Central memory CD8-positive, alpha-beta T cell (primary cell): ENCODE measurements around the gene ZNF768.
A peak's percentile ranks its signal among the peaks of the same experiment; 100 is the strongest.
"Not testable (repeated sequence)": the region's sequence is repeated elsewhere in the genome, so short reads cannot be mapped to it uniquely, and the experiment has no call there.

Source experiments
- ATAC-seq: fragments of 150-1000 bp; cut with Tn5 transposase; replicated peaks from 2 replicates; pipeline ENCODE4 v1.10.0; 2022; ENCODE audit warnings: mild to moderate bottlenecking, moderate FRiP score, moderate number of reproducible peaks; ENCODE audit not compliant: poor library complexity, severe bottlenecking; ENCODE audit errors: extremely low read depth
- DNase-seq, 2 donors: peaks; one replicate each; pipeline ENCODE4 v3.0.0; 2021; ENCODE audit warnings: low spot score in 2 of 2
- H3K27ac Mint-ChIP-seq: one replicate; pipeline ENCODE4 v1.8.0; 2022; ENCODE audit warnings: low read depth, mild to moderate bottlenecking, moderate library complexity, mixed read lengths
- H3K27me3 Mint-ChIP-seq: one replicate; pipeline ENCODE4 v1.8.0; 2022; ENCODE audit warnings: mixed read lengths
- H3K36me3 Mint-ChIP-seq: one replicate; pipeline ENCODE4 v1.8.0; 2022; ENCODE audit warnings: mild to moderate bottlenecking, moderate library complexity, mixed read lengths; ENCODE audit not compliant: insufficient read depth
- H3K4me1 Mint-ChIP-seq: one replicate; pipeline ENCODE4 v1.8.0; 2022; ENCODE audit warnings: mixed read lengths
- H3K4me3 Mint-ChIP-seq: one replicate; pipeline ENCODE4 v1.8.0; 2022; ENCODE audit warnings: mild to moderate bottlenecking, moderate library complexity, mixed read lengths
- H3K9me3 Mint-ChIP-seq: one replicate; pipeline ENCODE4 v1.8.0; 2022; ENCODE audit warnings: mixed read lengths

ZNF768 gene

DNA sequence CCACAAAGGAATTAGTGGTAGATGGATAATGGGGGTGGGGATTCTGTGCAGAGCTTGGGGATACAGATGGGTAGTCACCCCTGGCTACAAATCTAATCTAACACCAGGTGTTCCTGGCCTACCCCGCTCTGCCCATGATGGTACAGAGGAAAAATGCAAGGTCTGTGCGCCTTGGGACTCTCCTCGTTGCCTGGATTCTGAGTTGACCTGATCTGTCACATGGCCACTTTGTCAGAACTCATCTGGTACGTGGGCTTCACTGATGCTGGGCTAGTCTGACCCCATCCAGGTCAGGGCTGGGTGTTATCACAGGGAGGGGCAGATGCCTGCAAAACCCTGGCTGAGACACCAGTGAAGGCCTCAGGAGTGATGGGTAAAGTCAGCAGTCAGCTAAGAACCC is 26.6 kb upstream of the ZNF768 start:
- Mint-ChIP-seq H3K4me1 (peaks cover 30% of the 10 kb centered on the region), H3K27ac (peak overlapping the region; percentile 22), H3K36me3 (peaks cover 15% of the 10 kb centered on the region), H3K9me3 (no peaks in the 10 kb centered on the region), H3K4me3 (no peak overlapping the region), H3K27me3 (no peaks in the 10 kb centered on the region)
- DNase-seq (no peak), ATAC-seq (no peak)

DNA sequence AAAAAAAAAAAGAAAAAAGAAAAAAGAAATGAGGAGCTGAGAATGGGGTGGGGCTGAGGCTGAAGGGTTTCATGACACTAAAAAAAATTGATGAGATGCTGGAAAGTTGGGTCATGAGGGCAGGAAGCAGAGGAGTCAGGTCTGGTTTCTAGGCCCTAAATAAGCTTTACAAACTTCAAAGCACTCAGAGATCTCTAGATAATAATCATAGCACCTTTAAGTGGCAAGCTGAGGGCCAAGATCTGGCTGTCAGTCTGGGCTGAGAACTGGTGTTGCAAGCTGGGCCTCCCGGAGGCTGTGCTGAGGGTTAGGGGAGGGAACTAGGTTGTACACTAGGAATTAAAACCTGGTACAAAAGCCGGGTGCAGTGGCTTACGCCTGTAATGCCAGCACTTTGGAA is 25.4 kb upstream of the ZNF768 start:
- H3K27me3 Mint-ChIP-seq: no peaks in the 10 kb centered on the region

DNA sequence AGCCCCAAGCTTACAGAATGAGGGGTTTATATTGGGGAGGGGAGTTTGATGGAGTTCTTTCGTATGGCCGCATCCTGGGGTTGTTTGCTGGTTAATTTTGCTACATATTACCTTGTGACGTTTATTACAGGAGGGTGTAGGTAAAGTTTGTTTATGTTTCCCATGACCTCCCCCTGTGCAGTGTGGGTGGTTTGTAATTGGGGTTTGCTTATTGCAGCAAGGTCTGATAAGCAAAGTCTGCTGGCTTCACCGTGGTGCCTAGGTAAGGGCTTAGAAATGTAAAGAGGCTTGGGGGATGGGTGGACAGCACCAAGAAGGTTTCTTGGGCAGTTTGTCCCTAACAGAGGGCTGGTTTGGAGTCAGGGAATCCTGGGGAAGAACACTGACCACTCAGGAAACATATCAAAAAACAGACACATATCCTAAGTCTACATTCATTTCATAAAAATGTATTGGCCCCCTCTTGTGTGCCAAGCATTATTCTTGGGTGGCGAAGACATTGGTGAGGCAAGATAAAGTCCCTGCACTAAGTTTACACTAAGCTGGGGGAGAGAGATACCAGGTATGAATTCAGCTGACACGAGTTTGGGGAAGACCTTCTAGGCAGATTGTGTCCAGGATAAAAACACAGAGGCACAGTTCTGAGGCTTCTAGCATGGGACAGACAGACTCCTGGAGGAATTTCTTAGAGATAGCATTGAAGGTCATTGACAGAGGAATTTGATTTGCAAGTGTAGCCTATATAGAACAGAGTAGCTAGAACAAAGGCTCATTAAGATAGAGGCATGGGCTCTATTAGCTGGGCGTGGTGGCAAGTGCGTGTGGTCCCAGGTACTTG is 22.3 kb upstream of the ZNF768 start:
- ATAC-seq (no peak), DNase-seq (no peak)
- H3K36me3 Mint-ChIP-seq: peaks cover 7% of the 10 kb centered on the region
- H3K27me3 Mint-ChIP-seq: no peaks in the 10 kb centered on the region
- H3K9me3 Mint-ChIP-seq: no peaks in the 10 kb centered on the region
- H3K4me1 Mint-ChIP-seq: peaks cover 23% of the 10 kb centered on the region
- peak overlapping the region; percentile 35 for H3K27ac Mint-ChIP-seq
- H3K4me3 Mint-ChIP-seq: no peak overlapping the region

More for the DNA sequence above, 25.4 kb upstream of the ZNF768 start:
- no peaks in the 10 kb centered on the region for H3K9me3 Mint-ChIP-seq
- DNase-seq (peak; percentile 37 to 72), ATAC-seq (peak; percentile 95)
- H3K4me3 Mint-ChIP-seq: peak overlapping the region; percentile 76
- peaks cover 13% of the 10 kb centered on the region for H3K36me3 Mint-ChIP-seq
- H3K27ac Mint-ChIP-seq: peak overlapping the region; percentile 92
- H3K4me1 Mint-ChIP-seq: peaks cover 30% of the 10 kb centered on the region

DNA sequence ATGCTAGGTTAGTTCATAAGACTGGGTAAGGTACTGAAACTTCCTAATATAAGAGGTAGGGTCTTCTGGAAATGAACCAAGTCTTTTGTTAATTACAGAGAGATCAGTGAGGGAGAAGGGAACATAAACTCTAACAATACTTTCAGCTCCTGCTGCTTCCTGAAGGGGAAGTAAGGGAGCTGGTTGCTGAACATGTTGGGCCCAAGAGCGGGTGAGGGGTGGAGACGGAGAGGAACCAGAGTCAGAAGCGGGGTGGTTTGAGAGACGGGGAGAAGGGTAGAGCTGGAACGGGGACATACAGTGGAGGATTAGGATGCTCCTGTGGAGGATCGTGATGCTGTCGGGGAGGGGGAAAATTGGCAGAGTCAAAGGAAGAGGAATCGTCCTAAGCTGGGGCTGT is 19.7 kb upstream of the ZNF768 start:
- ATAC-seq: no peak
- no peaks in the 10 kb centered on the region for H3K27me3 Mint-ChIP-seq
- no peaks in the 10 kb centered on the region for H3K9me3 Mint-ChIP-seq
- DNase-seq: no peak
- H3K36me3 Mint-ChIP-seq: peaks cover 1% of the 10 kb centered on the region
- H3K27ac Mint-ChIP-seq: peak overlapping the region; percentile 20
- no peak overlapping the region for H3K4me3 Mint-ChIP-seq
- H3K4me1 Mint-ChIP-seq: peaks cover under 1% of the 10 kb centered on the region

DNA sequence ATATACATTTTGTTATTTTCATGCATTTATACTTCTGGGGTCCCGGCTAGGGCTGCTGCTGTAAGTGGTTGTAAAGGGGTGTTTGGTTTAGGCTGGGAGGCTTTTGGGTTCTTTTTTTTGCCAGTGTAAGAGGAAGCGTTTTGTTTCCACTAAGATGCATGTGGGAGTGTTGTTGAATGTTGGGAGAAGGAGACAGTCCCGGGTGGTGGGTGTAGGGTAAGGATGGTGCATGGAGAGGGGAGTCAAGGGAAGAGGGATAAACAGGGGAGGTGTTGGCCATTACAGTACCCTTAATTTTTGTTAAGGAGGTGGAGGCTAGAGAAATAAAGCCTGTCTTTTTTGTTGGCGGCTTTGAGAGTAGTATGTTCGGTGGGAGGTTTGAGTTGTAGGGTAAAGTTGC is 16.7 kb upstream of the ZNF768 start:
- Mint-ChIP-seq H3K9me3 (no peaks in the 10 kb centered on the region), H3K4me3 (no peak overlapping the region), H3K27ac (no peak overlapping the region), H3K27me3 (no peaks in the 10 kb centered on the region), H3K36me3 (no peaks in the 10 kb centered on the region), H3K4me1 (no peaks in the 10 kb centered on the region)
- DNase-seq (no peak), ATAC-seq (no peak)

DNA sequence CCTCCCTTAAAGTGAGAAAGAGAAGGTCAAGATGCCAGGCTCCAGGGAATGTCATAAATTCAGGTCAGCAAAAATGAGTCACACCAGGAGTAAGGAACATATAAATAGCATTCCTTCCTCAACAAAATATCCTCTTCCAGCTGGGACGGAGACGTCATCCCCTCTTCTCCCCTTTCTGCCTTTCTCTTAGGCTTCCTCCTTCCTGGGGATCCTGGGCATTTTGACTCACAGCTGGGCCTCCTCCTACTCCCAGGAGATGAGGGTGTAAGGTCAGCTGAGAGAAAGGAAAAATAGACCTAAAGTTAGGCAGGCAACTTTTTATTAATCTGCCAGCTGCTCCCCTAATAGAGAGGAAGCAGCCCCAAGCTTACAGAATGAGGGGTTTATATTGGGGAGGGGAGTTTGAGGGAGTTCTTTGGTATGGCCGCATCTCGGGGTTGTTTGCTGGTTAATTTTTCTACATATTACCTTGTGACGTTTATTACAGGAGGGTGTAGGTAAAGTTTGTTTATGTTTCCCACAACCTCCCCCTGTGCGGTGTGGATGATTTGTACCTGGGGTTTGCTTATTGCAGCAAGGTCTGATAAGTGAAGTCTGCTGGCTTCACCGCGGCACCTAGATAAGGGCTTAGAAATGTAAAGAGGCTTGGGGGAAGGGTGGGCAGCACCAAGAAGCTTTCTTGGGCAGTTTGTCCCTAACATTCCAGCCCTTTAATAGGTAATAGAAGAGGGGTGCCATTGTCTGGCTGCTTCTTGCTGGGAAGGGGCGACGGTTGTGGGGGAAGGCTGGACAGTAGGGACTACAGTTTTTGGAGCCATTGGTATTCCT is 15.3 kb upstream of the ZNF768 start:
- H3K4me3 Mint-ChIP-seq: no peak overlapping the region
- no peak for ATAC-seq
- no peaks in the 10 kb centered on the region for H3K4me1 Mint-ChIP-seq
- no peak overlapping the region for H3K27ac Mint-ChIP-seq
- H3K36me3 Mint-ChIP-seq: no peaks in the 10 kb centered on the region
- H3K9me3 Mint-ChIP-seq: no peaks in the 10 kb centered on the region
- no peak for DNase-seq
- H3K27me3 Mint-ChIP-seq: no peaks in the 10 kb centered on the region

DNA sequence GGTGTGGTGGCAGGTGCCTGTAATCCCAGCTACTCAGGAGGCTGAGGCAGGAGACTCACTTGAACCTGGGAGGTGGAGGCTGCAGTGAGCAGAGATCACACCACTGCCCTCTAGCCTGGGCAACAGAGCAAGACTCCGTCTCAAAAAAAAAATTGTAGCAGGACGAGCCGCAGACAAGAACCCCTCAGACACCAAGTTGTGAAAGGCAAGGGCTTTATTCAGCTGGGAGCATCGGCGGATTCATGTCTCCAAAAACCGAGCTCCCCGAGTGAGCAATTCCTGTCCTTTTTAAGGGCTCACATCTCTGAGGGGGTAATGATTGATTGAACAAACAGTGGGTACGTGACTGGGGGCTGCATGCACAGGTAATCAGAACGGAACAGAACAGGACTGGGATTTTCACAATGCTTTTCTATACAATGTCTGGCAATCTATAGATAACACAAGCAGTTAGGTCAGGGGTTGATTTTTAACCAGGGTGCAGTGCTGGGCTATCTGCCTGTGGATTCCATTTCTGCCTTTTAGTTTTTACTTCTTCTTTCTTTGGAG is 14.6 kb upstream of the ZNF768 start:
- not testable (repeated sequence) for H3K27ac Mint-ChIP-seq, ATAC-seq, H3K36me3 Mint-ChIP-seq, H3K4me3 Mint-ChIP-seq, H3K4me1 Mint-ChIP-seq, H3K9me3 Mint-ChIP-seq, H3K27me3 Mint-ChIP-seq, DNase-seq

DNA sequence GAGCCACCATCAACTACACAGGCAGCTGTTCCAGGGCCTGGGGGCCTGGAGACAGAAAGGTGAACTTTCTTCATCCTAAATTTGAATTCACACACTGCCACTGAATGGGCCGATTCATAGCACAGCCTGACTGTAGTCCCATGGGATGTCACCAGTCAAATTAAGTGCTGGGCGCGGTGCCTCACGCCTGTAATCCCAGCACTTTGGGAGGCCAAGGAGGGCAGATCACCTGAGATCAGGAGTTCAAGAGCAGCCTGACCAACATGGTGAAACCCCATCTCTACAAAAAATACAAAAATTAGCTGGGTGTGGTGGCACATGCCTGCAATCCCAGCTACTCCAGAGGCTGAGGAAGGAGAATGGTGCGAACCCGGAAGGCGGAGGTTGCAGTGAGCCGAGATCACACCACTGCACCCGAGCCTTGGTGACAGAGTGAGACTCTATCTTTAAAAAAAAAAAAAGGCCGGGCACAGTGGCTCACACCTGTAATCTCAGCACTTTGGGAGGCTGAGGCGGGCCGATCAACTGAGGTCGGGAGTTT is 13.7 kb upstream of the ZNF768 start:
- ATAC-seq, H3K27me3 Mint-ChIP-seq, H3K36me3 Mint-ChIP-seq, H3K27ac Mint-ChIP-seq, H3K4me3 Mint-ChIP-seq, DNase-seq, H3K9me3 Mint-ChIP-seq: not testable (repeated sequence)
- peaks cover 15% of the 10 kb centered on the region for H3K4me1 Mint-ChIP-seq

DNA sequence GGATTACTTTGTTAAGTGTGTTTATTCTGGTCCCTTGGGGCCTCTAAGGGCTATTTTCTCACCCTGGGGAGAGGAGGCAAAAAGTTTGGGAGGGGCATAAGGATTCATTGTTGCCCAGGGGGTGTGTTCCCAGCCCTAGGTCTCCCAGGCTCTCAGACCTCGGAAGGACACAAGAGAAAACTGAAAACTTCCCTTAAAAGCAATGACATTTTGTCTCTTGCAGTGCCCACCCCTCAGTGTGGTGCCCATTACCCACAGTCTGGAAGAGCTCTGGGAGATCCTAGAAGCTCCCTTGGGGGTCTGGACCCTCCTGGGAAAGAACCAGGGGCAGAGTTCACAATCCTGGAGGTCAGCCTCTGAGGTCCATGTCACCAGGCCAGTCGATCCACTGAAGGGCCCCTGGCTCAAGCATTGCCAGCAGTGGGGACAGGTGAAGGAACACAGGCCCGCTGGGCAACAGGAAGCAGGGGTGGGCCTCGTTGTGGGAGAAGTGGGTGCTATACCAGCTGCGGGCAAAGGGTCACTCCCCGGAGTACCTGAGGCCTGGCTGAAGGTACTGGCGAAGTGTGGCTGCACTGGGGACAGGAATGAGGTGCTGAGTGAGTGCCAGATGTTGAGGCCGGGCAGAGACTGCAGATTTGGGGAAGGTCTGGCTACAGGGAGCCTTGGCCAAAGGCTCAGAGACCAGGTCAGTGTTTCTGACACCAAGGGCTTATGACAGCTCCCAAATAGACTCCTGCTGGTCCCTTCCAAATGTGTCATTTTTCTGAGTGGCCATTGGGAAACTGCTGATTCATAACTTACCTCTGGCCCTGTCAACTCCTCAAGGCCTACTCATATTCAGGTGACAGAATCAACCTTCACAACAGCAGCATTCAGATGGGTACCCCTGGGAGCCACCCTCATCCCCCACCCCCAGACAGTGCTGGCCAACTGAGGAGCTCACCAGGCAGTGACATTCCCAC is 12.9 kb upstream of the ZNF768 start:
- Mint-ChIP-seq H3K36me3 (peaks cover 10% of the 10 kb centered on the region), H3K4me1 (peaks cover 19% of the 10 kb centered on the region), H3K27ac (no peak overlapping the region), H3K9me3 (no peaks in the 10 kb centered on the region), H3K4me3 (no peak overlapping the region), H3K27me3 (no peaks in the 10 kb centered on the region)
- DNase-seq (no peak), ATAC-seq (no peak)

DNA sequence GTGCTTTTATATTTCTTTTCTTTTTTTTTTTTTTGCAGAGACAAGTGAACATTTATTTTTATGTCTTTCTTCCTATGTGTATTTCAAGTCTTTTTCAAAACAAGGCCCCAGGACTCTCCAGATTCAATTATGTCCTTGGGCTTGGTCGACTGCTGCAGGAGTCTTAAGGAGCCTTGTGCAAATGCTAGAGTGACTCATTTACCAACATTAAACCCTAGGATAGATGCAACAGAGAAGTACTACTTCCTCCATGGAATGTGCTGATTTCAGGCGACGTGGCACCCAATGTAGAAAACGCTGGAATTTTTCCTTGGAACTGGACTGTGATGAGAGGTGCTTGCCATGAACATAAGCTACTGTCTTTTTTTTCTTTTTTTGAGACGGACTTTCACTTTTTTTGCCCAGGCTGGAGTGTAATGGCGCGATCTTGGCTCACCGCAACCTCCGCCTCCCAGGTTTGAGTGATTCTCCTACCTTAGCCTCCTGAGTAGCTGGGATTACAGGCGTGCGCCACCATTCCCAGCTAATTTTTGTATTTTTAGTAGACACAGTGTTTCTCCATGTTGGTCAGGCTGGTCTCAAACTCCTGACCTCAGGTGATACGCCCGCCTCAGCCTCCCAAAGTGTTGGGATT is 10.1 kb upstream of the ZNF768 start:
- not testable (repeated sequence) for H3K27me3 Mint-ChIP-seq, H3K9me3 Mint-ChIP-seq, ATAC-seq, DNase-seq
- Mint-ChIP-seq H3K27ac (peak overlapping the region; percentile 93), H3K4me3 (peak overlapping the region; percentile 91), H3K36me3 (peaks cover 17% of the 10 kb centered on the region), H3K4me1 (peaks cover 24% of the 10 kb centered on the region)

DNA sequence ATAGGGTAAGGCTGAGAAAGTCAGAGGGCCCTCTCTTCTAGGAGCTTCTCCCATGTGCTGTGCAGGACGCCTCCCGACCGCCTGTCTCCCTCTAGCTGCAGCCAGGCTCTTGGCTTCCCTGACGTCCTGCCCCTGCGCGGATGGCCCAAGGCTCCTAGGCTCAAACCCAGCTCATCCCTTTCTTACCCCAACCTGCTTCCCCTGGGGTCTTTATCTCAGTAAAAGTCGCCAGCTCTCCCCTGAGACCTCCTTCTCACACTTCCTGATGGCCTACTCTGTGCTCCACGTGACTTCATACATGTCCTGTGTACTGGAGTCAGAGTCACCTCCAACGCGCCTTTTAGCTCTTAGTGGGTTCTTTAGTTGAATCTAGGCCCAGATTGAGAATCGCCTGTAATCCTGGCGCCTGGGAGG is 9.4 kb upstream of the ZNF768 start:
- Mint-ChIP-seq H3K4me3 (peak overlapping the region; percentile 91), H3K36me3 (peaks cover 19% of the 10 kb centered on the region), H3K4me1 (peaks cover 24% of the 10 kb centered on the region), H3K27me3 (no peaks in the 10 kb centered on the region), H3K27ac (peak overlapping the region; percentile 93), H3K9me3 (no peaks in the 10 kb centered on the region)
- DNase-seq (peak; percentile 25 to 28), ATAC-seq (peak; percentile 67)
